H1 (cell line): ENCODE data around the gene MVK. TPM values are rescaled to one million over a fixed set of nuclear protein-coding genes. Genes with fewer than 3 reads are reported as not detected.

Source experiments
- TCF12 ChIP-seq: IDR thresholded peaks from 2 replicates; pipeline ENCODE4 v1.6.1; 2011; ENCODE audit warnings: low read depth, mild to moderate bottlenecking, low read length
- polyA plus RNA-seq, 7 experiments: library from polyadenylated mRNA; depleted of rRNA in 3 of 7; stranded (reverse) in 5 of 7; unstranded in 2 of 7; fragments of >200 nt in 5 of 7; fragments of 200-250 nt in 2 of 7; gene quantifications; 1 replicate in 5 of 7; 2 replicates in 1 of 7; 4 replicates in 1 of 7; pipeline versions ENCODE4 v1.2.1 to v1.2.3, GENCODE V29; 2011 to 2013; ENCODE audit warnings: missing spikeins in 2 of 7, mixed read lengths in 2 of 7
- total RNA-seq: library from RNA; stranded (reverse); fragmentation: NEBNext Ultra II Directional; extraction: Animal tissue kit (Norgen Biotek cat#: 25700); gene quantifications from 2 replicates; pipeline ENCODE4 v1.2.1, GENCODE V29; 2021

The MVK gene
- total and polyA plus RNA-seq, 2 of the 8 experiments (the other 6 are each of a cell fraction or from before 2014, with no cell fraction given): 15.7 to 20.9 TPM

GRCh38 chr12:109525279-109525585, 48.4 kb upstream of the MVK start (continued):
- TF ChIP-seq TCF12: no peak
- TF ChIP-seq, all 59 proteins: peak for 0
